ENCODE measurements around the gene ARGFX. TPM values are rescaled to one million over a fixed set of nuclear protein-coding genes. Genes with fewer than 3 reads are reported as not detected.

ARGFX gene
- total and polyA plus RNA-seq, 2 of the 13 experiments (the other 11 are each of a cell fraction or from before 2014, with no cell fraction given), result not detected

GRCh38 chr3:121584418-121584817 is 16.7 kb downstream of the ARGFX start (continued):
- TF ChIP-seq SMAD3 (CRISPR knock-in tag; IDR thresholded peaks at IDR 0.05) (no peak), USF2 (IDR thresholded peaks at IDR 0.05; ENCODE audit: low read depth, low read length) (no peak), USF2 (CRISPR knock-in tag; IDR thresholded peaks at IDR 0.05; ENCODE audit: borderline replicate concordance) (no peak)
- TF ChIP-seq, protein P1, sequence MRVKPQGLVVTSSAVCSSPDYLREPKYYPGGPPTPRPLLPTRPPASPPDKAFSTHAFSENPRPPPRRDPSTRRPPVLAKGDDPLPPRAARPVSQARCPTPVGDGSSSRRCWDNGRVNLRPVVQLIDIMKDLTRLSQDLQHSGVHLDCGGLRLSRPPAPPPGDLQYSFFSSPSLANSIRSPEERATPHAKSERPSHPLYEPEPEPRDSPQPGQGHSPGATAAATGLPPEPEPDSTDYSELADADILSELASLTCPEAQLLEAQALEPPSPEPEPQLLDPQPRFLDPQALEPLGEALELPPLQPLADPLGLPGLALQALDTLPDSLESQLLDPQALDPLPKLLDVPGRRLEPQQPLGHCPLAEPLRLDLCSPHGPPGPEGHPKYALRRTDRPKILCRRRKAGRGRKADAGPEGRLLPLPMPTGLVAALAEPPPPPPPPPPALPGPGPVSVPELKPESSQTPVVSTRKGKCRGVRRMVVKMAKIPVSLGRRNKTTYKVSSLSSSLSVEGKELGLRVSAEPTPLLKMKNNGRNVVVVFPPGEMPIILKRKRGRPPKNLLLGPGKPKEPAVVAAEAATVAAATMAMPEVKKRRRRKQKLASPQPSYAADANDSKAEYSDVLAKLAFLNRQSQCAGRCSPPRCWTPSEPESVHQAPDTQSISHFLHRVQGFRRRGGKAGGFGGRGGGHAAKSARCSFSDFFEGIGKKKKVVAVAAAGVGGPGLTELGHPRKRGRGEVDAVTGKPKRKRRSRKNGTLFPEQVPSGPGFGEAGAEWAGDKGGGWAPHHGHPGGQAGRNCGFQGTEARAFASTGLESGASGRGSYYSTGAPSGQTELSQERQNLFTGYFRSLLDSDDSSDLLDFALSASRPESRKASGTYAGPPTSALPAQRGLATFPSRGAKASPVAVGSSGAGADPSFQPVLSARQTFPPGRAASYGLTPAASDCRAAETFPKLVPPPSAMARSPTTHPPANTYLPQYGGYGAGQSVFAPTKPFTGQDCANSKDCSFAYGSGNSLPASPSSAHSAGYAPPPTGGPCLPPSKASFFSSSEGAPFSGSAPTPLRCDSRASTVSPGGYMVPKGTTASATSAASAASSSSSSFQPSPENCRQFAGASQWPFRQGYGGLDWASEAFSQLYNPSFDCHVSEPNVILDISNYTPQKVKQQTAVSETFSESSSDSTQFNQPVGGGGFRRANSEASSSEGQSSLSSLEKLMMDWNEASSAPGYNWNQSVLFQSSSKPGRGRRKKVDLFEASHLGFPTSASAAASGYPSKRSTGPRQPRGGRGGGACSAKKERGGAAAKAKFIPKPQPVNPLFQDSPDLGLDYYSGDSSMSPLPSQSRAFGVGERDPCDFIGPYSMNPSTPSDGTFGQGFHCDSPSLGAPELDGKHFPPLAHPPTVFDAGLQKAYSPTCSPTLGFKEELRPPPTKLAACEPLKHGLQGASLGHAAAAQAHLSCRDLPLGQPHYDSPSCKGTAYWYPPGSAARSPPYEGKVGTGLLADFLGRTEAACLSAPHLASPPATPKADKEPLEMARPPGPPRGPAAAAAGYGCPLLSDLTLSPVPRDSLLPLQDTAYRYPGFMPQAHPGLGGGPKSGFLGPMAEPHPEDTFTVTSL (CRISPR knock-in tag; IDR thresholded peaks at IDR 0.05; ENCODE audit: borderline replicate concordance), result no peak

Data from HepG2 (cell line).